ENCODE measurements around the gene DPP6.

- no peak for TF ChIP-seq POLR2A (IDR thresholded peaks at IDR 0.05)
- TF ChIP-seq, protein P1, sequence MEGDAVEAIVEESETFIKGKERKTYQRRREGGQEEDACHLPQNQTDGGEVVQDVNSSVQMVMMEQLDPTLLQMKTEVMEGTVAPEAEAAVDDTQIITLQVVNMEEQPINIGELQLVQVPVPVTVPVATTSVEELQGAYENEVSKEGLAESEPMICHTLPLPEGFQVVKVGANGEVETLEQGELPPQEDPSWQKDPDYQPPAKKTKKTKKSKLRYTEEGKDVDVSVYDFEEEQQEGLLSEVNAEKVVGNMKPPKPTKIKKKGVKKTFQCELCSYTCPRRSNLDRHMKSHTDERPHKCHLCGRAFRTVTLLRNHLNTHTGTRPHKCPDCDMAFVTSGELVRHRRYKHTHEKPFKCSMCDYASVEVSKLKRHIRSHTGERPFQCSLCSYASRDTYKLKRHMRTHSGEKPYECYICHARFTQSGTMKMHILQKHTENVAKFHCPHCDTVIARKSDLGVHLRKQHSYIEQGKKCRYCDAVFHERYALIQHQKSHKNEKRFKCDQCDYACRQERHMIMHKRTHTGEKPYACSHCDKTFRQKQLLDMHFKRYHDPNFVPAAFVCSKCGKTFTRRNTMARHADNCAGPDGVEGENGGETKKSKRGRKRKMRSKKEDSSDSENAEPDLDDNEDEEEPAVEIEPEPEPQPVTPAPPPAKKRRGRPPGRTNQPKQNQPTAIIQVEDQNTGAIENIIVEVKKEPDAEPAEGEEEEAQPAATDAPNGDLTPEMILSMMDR (IDR thresholded peaks at IDR 0.05) = no peak
Measured at GRCh38 chr7:154862153-154862791, 810.1 kb downstream of the DPP6 start.

All from heart left ventricle (tissue), 13 donors.